PFSK-1 (cell line): ENCODE data around the gene RALGPS1.

ENCODE experiments used
- FOXP2 ChIP-seq: optimal IDR thresholded peaks from 2 replicates; pipeline ENCODE3; 2011; ENCODE audit warnings: borderline replicate concordance, control low read depth, inconsistent platforms; ENCODE audit not compliant: insufficient read depth; ENCODE audit errors: extremely low read length, extremely low read depth
- POLR2AphosphoS5 ChIP-seq: IDR thresholded peaks from 2 replicates; pipeline ENCODE4 v1.6.1; 2012; ENCODE audit warnings: low read depth, mild to moderate bottlenecking, control low read depth, low read length, moderate library complexity
- REST ChIP-seq, 2 experiments: IDR thresholded peaks; 2 replicates each; pipeline versions ENCODE4 v1.6.1 to v1.8.0; 2011 to 2012; ENCODE audit warnings: low read depth in 2 of 2, low read length in 2 of 2, control low read depth in 1 of 2, inconsistent platforms in 1 of 2, mild to moderate bottlenecking in 1 of 2, moderate library complexity in 1 of 2; ENCODE audit not compliant: insufficient read depth in 1 of 2
- SIN3A ChIP-seq: IDR thresholded peaks from 2 replicates; pipeline ENCODE4 v1.6.1; 2012; ENCODE audit warnings: mild to moderate bottlenecking, low read length, moderate library complexity, borderline replicate concordance; ENCODE audit not compliant: insufficient read depth
- TAF1 ChIP-seq: IDR thresholded peaks from 2 replicates; pipeline ENCODE4 v1.6.1; 2012; ENCODE audit warnings: low read length, control low read depth, borderline replicate concordance; ENCODE audit not compliant: insufficient read depth

GRCh38 chr9:127181595-127182190, 267.1 kb downstream of the RALGPS1 start:
- TF ChIP-seq REST (IDR thresholded peaks at IDR 0.05; ENCODE audit: insufficient read depth in 1 of 2, low read depth in 2 of 2, low read length in 2 of 2) (no peak), POLR2AphosphoS5 (no peak), SIN3A (no peak), TAF1 (no peak), FOXP2 (no peak)
